ENCODE measurements around the gene PFAS.

Gene PFAS

DNA sequence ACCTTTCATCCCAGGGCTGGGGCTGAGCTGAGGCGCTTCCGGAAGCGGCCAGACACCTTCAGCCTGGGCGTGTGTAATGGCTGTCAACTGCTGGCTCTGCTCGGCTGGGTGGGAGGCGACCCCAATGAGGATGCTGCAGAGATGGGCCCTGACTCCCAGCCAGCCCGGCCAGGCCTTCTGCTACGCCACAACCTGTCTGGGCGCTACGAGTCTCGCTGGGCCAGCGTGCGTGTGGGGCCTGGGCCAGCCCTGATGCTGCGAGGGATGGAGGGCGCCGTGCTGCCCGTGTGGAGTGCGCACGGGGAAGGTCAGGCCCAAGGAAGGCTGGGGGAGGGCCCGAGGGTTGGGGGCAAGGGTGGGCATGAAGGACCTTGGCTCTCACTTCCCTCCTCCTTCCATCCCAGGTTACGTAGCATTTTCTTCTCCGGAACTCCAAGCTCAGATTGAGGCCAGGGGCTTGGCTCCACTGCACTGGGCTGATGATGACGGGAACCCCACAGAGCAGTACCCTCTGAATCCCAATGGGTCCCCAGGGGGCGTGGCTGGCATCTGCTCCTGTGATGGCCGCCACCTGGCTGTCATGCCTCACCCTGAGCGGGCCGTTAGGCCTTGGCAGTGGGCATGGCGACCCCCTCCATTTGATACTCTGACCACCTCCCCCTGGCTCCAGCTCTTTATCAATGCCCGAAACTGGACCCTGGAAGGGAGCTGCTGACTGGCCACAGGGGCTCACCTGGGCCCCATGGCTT is 19.6 kb downstream of the PFAS start:
- no peak for DNase-seq (ENCODE audit: low read depth)

GRCh38 chr17:8272421-8272820 is 23.3 kb downstream of the PFAS start:
- DNase-seq (ENCODE audit: low read depth) = no peak

GRCh38 chr17:8273884-8274444 is 24.9 kb downstream of the PFAS start:
- DNase-seq (ENCODE audit: low read depth) = no peak

- no peak for DNase-seq (ENCODE audit: low read depth)
Observed at GRCh38 chr17:8274816-8275215, 25.7 kb downstream of the PFAS start.

- DNase-seq (ENCODE audit: low read depth) = no peak
Observed at GRCh38 chr17:8275421-8276290, 26.6 kb downstream of the PFAS start.

DNA sequence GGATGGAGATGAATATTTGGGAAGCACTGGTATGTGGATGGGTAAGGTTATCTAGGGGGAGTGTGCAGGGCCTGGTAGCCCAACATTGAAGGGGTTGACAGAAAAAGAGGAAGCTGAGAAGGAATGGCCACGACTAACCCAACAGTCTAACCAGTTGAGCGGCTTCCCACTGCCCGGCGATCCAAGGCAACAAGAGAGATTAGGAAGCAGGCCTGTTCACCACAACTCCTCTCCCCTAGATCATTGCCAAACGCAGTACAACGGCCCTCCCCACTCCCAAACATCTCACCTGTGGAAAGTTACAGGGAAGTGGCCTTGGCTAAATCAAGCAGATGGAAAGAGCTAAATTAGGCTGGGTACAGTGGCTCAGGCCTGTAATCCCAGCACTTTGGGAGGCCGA is 28.2 kb downstream of the PFAS start:
- no peak for DNase-seq (ENCODE audit: low read depth)

DNA sequence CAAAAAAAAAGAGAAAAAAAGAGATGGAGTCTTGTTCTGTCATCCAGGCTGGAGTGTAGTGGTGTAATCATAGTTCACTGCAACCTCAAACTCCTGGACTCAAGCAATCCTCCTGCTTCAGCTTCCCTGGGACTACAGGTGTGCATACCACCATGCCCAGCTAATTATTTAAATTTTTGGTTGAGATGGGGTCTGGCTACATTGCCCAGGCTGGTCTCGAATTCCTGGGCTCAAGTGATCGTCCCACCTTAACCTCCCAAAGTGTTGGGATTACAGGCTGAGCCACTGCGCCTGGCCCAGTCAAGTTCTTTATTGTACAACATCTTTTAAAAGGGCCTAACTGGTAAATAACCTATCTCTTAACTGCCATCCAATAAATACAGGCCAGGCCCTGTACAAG is 33.3 kb downstream of the PFAS start:
- DNase-seq (ENCODE audit: low read depth) = no peak

DNA sequence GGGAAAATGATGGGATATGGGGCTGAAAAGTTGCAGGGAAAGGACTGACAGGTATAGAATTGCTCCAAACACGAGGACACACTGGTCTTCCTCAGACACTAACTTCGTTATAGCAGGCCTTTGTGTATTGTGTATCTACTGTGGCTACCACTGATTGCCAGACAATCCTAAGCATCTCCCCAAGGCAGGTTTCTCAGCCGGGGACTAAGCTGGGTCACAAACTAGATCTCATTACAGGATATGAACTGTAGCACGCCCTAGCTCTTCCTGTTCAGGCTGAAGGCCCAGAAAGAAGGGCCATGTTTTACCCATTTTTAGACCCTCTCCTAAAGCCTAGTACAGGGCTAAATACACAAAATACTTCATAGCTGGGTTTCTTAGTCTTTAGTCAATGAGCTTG is 34.3 kb downstream of the PFAS start:
- DNase-seq (ENCODE audit: low read depth) = no peak

- no peak for DNase-seq (ENCODE audit: low read depth)
Observed at GRCh38 chr17:8284126-8284525, 35.0 kb downstream of the PFAS start.

- DNase-seq (ENCODE audit: low read depth) = no peak
Observed at GRCh38 chr17:8285270-8286181, 36.4 kb downstream of the PFAS start.

DNA sequence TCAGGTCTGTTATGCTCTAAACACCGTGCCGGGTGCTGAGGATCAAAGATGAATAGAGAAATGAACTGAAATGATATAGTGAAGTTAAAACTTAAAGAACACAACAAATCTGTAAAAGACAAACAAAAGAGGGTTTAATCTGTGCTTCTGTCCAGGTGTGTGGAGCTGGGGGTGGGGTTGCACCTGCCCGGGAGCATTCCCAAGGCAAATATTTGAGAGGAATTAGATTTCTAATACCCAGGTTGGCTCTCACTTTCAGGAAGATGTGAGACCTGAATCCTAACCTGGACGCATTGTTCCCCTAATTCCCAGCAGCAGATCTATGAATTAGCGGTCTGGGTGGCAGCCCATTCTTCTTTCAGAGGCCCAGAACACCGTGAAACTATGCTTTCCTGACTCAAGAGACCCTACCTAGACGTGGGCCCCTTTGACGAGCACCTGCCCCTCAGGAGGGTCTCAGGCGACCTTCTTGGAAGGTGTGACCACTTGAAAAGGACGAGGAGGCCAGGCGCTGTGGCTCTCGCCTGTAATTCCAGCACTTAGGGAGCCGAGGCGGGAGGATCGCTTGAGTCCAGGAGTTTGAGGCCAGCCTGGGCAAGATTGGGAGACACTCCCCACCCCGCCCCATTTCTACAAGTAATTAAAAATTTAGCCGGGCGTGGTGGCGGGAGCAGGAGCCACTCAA is 38.7 kb downstream of the PFAS start:
- DNase-seq (ENCODE audit: low read depth) = no peak

GRCh38 chr17:8288336-8289102 is 39.4 kb downstream of the PFAS start, which contains the start of gene RANGRF:
Gene RANGRF (plus strand): TSS chr17:8288670. CDS start chr17:8288789, 119 bp downstream.
- peak; percentile 73 for DNase-seq (ENCODE audit: low read depth)

DNA sequence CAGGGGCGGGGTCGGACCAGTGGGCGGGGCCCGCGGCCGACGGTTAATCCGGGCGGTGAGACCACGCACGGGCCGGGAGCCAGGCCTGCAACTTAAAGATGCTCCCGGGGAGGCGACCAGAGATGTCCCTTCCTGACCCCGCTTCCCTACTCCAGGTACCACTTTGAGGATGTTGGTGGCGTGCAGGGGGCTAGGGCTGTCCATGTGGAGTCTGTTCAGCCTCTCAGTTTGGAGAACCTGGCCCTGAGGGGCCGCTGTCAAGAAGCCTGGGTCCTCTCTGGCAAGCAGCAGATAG is 40.0 kb downstream of the PFAS start:
- no peak for DNase-seq (ENCODE audit: low read depth)

GRCh38 chr17:8290043-8290442 is 41.0 kb downstream of the PFAS start:
- DNase-seq (ENCODE audit: low read depth) = no peak

DNA sequence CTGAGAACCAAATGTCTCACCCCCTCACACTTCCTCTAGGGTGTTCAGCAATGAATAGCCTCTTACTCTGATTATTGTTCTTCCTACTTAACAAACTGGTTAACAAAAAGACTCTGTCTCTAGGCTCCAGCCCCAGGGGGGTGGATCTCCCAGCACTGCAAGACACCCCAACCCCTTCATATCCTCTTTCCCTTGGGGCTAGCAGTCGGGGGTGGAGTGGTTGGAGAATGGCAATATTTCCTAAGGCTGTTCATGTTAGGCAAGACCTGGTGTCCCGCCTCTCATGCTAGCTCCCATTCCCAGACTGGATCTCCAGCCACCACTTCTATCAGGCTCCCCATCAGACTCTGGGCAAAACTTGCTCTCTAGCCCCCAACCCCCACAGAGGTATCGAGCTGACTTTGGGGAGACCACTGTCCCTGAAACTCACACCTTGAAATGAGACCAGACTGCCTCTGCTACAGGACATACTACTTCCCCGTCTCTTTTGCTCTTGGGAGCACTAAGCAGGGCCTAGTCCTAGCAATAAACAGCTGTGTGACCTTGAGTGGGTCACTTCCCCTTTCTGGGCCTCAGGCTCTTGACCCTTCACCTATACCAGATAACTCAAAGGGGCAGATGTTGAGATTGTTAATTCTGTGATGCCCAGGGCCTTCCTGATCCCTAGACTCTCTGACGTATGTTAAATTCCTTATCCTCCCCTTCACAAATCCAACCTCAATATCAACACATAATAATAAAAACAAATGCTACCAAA is 43.7 kb downstream of the PFAS start:
- DNase-seq (ENCODE audit: low read depth) = no peak

GRCh38 chr17:8294361-8294760 is 45.3 kb downstream of the PFAS start:
- no peak for DNase-seq (ENCODE audit: low read depth)

DNA sequence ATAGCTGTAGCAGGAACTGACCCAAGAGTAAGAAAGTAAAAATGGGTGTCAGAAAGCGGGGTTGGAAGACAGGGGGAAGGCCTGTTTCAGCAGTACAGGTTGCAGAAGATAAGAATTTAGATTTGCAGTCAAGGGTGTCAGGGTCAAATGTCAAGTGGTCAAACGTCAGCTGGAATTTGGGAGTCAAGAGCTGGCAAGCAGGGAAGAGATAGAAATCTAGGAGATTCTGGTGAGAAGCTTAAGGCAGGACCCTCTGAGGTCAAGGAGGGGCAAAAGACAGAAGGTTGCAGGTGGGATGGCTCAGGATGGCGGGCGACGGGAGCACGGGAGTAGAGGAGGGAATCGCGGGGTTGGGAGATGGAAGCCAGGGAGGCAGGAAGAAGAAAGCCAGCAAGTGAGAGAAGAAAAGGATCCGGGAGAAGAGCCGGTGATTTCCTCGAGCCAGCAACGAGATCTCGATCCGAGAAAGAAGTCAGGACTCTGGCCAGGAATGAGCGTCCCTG is 45.8 kb downstream of the PFAS start:
- DNase-seq (ENCODE audit: low read depth) = no peak

GRCh38 chr17:8300226-8300625 is 51.1 kb downstream of the PFAS start:
- no peak for DNase-seq (ENCODE audit: low read depth)

DNA sequence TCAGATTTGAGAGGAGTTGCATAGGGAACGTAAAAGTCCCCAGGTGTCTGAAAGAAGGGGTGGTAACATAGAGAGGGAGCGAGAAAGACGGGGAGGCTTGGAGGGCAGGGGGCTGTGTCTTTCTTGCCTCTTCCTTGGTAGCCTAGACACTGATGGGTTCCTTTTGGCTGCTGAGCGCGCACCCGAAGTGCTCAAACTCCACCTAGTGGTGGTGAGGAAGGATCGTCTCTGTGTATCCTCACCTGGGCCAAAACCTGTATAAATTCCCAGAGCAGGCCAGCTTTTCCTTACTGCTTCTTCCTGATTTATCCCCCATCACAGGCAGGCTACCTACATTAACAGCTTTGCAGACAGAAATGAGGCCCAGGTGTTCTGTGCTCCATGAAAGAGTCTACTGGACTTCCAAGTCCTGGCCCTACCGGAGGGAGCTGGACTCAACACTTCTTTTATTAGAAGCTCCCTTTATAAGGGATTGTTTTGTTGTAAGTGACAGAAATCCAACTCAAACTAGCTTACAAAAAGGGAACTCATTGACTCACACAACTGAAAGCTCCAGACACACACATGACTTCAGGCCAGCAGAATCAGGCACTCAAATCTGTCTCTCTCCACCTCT is 51.6 kb downstream of the PFAS start:
- DNase-seq (ENCODE audit: low read depth) = peak; percentile 43

Data from T follicular helper cell (primary cell).